Vagina (tissue), 2 donors: ENCODE results near the gene SPATA21. TPM values are rescaled to one million over a fixed set of nuclear protein-coding genes. Genes with fewer than 3 reads are reported as not detected.
"Not testable (repeated sequence)": the region's sequence is repeated elsewhere in the genome, so short reads cannot be mapped to it uniquely, and the experiment has no call there.

Source experiments
- DNase-seq, 2 donors: peaks; one replicate each; pipeline ENCODE4 v3.0.0-alpha.2; 2017; ENCODE audit errors: extremely low spot score in 2 of 2
- H3K27ac ChIP-seq: fragments of 200-600 bp; sonication (generic); one replicate; pipeline ENCODE4 v1.5.1; 2019
- H3K27me3 ChIP-seq: fragments of 200-600 bp; sonication (generic); one replicate; pipeline ENCODE4 v1.5.1; 2019
- H3K36me3 ChIP-seq, 2 donors: fragments of 200-600 bp; sonication (generic); one replicate each; pipeline ENCODE4 v1.5.1; 2017 to 2019
- H3K4me1 ChIP-seq: fragments of 200-600 bp; sonication (generic); one replicate; pipeline ENCODE4 v1.5.1; 2019
- H3K4me3 ChIP-seq, 2 donors: fragments of 200-600 bp; sonication (generic); 1 replicate in 1 of 2; 2 replicates in 1 of 2; pipeline ENCODE4 v1.5.1; 2016 to 2019
- H3K9me3 ChIP-seq: fragments of 200-600 bp; sonication (generic); one replicate; pipeline ENCODE4 v1.5.1; 2019
- POLR2A ChIP-seq, 2 donors: fragments of 450-650 bp; IDR thresholded peaks; one replicate each; pipeline ENCODE4 v1.6.1; 2017; ENCODE audit warnings: antibody characterized with exemption in 2 of 2, mild to moderate bottlenecking in 2 of 2, moderate library complexity in 2 of 2
- POLR2AphosphoS5 ChIP-seq, 2 donors: sonication (generic); formaldehyde crosslinking; IDR thresholded peaks; one replicate each; pipeline ENCODE4 v1.9.0; 2017; ENCODE audit warnings: antibody characterized with exemption in 2 of 2, mild to moderate bottlenecking in 2 of 2, low read depth in 1 of 2; ENCODE audit not compliant: insufficient read depth in 1 of 2
- intact Hi-C: fragments of 100-400 bp; cut with DNase I; formaldehyde crosslinking; loops from one replicate; pipeline ENCODE4 v1.15.1; 2023
- total RNA-seq: library from RNA; depleted of rRNA; stranded (reverse); fragments of >200 nt; gene quantifications from one replicate; pipeline ENCODE4 v1.2.3, GENCODE V29; 2016
- TF ChIP-seq, protein P1 (sequence below), 3 experiments: fragments of 450-650 bp in 2 of 3; fragments of 200-600 bp in 1 of 3; sonication (generic) in 1 of 3; IDR thresholded peaks; one replicate each; pipeline ENCODE4 v1.5.1; 2017 to 2019; ENCODE audit warnings: antibody characterized with exemption in 3 of 3, mild to moderate bottlenecking in 2 of 3, moderate library complexity in 2 of 3

Gene SPATA21
- total RNA-seq, 1 donor from 2014 or later: not detected

DNA sequence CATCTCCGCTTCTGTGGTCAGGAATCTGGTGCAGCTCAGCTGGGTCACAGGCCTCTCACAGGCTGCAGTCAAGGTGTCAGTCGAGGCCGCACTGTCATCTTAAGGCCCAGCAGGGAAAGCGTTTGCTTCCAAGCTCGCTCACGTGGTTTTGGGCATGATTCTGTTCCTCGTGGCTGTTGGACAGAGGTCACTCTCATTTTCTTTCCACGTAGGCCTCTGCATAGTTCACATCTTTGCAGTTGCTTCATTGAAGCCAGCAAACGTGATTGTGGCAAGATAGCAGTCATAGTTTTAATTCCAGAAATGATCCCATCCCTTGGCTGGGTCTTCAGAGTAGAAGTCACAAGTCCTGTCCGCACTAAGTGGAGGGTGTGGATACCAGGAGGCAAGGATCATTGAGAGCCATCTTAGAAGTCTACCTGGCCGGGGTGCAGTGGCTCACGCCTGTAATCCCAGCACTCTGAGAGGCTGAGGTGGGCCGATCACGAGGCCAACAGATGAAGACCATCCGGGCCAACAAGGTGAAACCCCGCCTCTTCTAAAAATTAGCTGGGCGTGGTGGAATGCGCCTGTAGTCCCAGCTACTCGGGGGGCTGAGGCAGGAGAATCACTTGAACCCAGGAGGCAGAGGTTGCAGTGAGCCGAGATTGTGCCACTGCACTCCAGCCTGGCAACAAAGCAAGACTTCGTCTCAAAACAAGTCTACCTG lies 27.8 kb upstream of the SPATA21 start:
- Histone ChIP-seq H3K4me1 (no peaks in the 10 kb centered on the region), H3K4me3 (no peak overlapping the region), H3K9me3 (no peaks in the 10 kb centered on the region), H3K27me3 (no peaks in the 10 kb centered on the region), H3K27ac (no peak overlapping the region), H3K36me3 (peaks cover 0 to 2% of the 10 kb centered on the region in 2 donors)
- DNase-seq: no peak
- intact Hi-C loops: no loop called here
- TF ChIP-seq POLR2AphosphoS5 (IDR thresholded peaks at IDR 0.05; ENCODE audit: insufficient read depth in 1 of 2, low read depth in 1 of 2): no peak
- TF ChIP-seq, protein P1, sequence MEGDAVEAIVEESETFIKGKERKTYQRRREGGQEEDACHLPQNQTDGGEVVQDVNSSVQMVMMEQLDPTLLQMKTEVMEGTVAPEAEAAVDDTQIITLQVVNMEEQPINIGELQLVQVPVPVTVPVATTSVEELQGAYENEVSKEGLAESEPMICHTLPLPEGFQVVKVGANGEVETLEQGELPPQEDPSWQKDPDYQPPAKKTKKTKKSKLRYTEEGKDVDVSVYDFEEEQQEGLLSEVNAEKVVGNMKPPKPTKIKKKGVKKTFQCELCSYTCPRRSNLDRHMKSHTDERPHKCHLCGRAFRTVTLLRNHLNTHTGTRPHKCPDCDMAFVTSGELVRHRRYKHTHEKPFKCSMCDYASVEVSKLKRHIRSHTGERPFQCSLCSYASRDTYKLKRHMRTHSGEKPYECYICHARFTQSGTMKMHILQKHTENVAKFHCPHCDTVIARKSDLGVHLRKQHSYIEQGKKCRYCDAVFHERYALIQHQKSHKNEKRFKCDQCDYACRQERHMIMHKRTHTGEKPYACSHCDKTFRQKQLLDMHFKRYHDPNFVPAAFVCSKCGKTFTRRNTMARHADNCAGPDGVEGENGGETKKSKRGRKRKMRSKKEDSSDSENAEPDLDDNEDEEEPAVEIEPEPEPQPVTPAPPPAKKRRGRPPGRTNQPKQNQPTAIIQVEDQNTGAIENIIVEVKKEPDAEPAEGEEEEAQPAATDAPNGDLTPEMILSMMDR (IDR thresholded peaks at IDR 0.05): no peak
- no peak for TF ChIP-seq POLR2A (IDR thresholded peaks at IDR 0.05)

DNA sequence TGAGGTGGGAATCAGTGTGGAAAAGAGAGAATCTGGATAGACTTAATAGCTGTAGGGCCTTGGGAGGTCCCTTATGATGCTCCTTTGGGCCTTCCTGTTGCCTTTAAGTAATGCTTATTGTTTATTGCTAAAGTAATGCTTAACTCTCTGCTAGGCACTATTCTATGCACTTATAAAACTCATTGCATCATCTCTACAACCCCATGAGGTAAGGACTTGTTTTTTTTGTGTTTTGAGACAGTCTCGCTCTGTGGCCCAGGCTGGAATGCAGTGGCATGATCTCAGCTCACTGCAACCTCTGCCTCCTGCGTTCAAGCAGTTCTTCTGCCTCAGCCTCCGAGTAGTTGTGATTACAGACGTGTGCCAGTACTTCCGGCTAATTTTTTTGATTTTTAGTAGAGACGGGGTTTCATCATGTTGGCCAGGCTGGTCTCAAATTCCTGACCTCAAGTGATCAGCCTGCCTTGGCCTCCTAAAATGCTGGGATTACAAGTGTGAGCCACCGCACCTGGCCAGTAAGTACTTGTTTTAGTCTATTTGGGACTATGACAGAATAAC lies 25.6 kb upstream of the SPATA21 start:
- intact Hi-C loops: no loop called here
- TF ChIP-seq, protein P1 (IDR thresholded peaks at IDR 0.05): no peak
- no peak for TF ChIP-seq POLR2A (IDR thresholded peaks at IDR 0.05)
- TF ChIP-seq POLR2AphosphoS5 (IDR thresholded peaks at IDR 0.05; ENCODE audit: insufficient read depth in 1 of 2, low read depth in 1 of 2): no peak

DNA sequence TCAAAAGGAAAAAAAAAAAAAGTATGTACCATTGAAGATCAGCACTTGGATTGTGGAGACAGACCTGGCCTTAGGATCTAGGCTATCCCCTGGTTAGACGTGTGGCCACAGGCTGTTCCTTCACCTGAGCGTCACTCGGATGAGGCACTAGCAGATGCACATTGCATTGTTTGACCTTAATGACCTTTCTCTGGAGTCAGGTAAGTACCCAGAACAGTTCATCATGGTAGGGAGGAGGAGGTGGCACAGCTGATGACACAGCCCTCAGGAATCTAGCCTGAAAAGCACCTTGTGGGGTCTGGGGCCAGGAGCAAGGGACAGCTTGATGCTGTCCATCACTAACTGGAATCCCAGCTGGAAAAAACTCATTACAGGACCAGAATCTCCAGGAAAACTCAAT lies 24.5 kb upstream of the SPATA21 start:
- intact Hi-C loops: no loop called here
- H3K4me1 ChIP-seq: no peaks in the 10 kb centered on the region
- no peak for TF ChIP-seq POLR2AphosphoS5 (IDR thresholded peaks at IDR 0.05; ENCODE audit: insufficient read depth in 1 of 2, low read depth in 1 of 2)
- no peak for TF ChIP-seq POLR2A (IDR thresholded peaks at IDR 0.05)
- TF ChIP-seq, protein P1 (IDR thresholded peaks at IDR 0.05): no peak

More for the DNA sequence above, 25.6 kb upstream of the SPATA21 start:
- DNase-seq: no peak
- Histone ChIP-seq H3K4me1 (no peaks in the 10 kb centered on the region), H3K27ac (no peak overlapping the region), H3K9me3 (no peaks in the 10 kb centered on the region), H3K36me3 (peaks cover 0 to 24% of the 10 kb centered on the region in 2 donors), H3K27me3 (no peaks in the 10 kb centered on the region), H3K4me3 (no peak overlapping the region)

DNA sequence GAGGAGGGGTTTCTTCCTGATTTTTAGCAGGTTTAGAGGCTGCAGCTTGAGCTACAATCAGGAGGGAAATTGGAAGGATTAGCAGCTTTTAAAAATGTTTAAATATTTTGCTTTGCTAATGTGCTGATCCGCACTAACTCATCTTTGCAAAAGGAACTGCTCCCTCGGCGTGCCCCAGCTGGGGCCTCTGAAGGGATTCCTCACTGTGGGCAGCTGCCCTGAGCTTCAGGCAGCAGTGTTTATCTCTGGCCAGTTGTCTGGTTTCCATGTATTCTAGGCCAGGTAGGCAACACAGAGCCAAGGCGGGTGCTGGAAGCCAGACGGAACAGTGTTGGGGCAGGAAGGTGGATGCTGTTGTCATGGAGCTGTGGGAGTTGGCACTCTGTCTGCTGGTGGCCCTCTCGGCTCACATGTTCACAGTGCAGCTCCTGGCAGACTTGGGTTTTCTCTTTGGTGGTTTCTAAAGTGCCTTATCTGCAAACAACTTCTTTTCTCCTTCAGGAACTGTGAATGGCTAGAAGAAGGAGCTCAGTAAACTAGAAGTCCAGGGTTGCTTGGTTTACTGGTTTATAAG lies 22.2 kb upstream of the SPATA21 start:
- no peak for TF ChIP-seq POLR2AphosphoS5 (IDR thresholded peaks at IDR 0.05; ENCODE audit: insufficient read depth in 1 of 2, low read depth in 1 of 2)
- TF ChIP-seq POLR2A (IDR thresholded peaks at IDR 0.05): no peak
- TF ChIP-seq, protein P1 (IDR thresholded peaks at IDR 0.05): no peak
- H3K27ac ChIP-seq: no peak overlapping the region
- intact Hi-C loops: no loop called here

More for the DNA sequence above, 24.5 kb upstream of the SPATA21 start:
- Histone ChIP-seq H3K27ac (no peak overlapping the region), H3K27me3 (no peaks in the 10 kb centered on the region), H3K36me3 (peaks cover 0 to 32% of the 10 kb centered on the region in 2 donors), H3K4me3 (no peak overlapping the region), H3K9me3 (no peaks in the 10 kb centered on the region)
- no peak for DNase-seq

DNA sequence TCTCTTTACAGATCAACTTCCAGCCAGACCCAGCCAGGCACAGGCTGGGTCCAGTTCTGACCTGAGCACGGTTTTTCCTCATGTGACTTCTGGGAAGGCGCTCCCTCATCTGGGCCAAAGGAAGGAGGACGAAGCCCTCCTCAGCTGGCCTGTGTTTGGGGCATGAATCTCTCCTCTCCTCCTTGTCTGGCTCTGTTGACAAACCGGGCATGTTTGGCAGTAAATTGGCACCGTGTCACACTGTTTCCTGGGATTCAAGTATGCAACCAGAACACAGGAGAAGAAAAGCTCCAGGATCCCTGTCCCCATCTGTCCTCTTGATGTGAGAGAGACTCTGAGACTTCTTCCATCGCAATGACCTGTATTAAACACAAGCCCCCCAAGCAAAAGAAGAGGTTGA lies 21.6 kb upstream of the SPATA21 start:
- TF ChIP-seq POLR2AphosphoS5 (IDR thresholded peaks at IDR 0.05; ENCODE audit: insufficient read depth in 1 of 2, low read depth in 1 of 2) (no peak), POLR2A (IDR thresholded peaks at IDR 0.05) (no peak)
- TF ChIP-seq, protein P1 (IDR thresholded peaks at IDR 0.05): no peak
- intact Hi-C loops: no loop called here
- Histone ChIP-seq H3K27ac (no peak overlapping the region), H3K4me3 (no peak overlapping the region), H3K4me1 (no peaks in the 10 kb centered on the region), H3K27me3 (no peaks in the 10 kb centered on the region), H3K36me3 (peaks cover 0 to 58% of the 10 kb centered on the region in 2 donors), H3K9me3 (no peaks in the 10 kb centered on the region)
- no peak for DNase-seq

More for the DNA sequence above, 22.2 kb upstream of the SPATA21 start:
- no peak overlapping the region for H3K4me3 ChIP-seq
- no peaks in the 10 kb centered on the region for H3K9me3 ChIP-seq
- H3K27me3 ChIP-seq: no peaks in the 10 kb centered on the region
- DNase-seq: no peak
- peaks cover 0 to 52% of the 10 kb centered on the region in 2 donors for H3K36me3 ChIP-seq
- no peaks in the 10 kb centered on the region for H3K4me1 ChIP-seq

DNA sequence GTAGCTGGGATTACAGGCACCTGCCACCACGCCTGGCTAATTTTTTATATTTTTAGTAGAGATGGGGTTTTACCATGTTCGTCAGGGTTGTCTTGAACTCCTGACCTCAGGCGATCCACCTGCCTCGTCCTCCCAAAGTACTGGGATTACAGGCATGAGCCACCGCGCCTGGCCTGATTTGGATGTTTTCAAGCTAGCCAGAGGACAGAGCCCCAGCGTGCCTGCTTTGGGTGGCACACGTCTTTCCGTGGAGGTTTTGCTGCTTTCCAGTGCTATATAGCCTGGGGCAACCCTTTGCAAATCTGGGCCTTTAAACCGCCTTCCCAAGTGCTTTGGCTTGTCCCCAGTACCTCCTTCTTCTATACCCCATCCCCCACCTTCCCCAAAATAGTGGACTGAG lies 18.9 kb upstream of the SPATA21 start:
- DNase-seq, H3K27ac ChIP-seq, H3K27me3 ChIP-seq, H3K4me1 ChIP-seq, H3K4me3 ChIP-seq, H3K9me3 ChIP-seq, intact Hi-C loops: not testable (repeated sequence)
- peaks cover 0 to 80% of the 10 kb centered on the region in 2 donors for H3K36me3 ChIP-seq

DNA sequence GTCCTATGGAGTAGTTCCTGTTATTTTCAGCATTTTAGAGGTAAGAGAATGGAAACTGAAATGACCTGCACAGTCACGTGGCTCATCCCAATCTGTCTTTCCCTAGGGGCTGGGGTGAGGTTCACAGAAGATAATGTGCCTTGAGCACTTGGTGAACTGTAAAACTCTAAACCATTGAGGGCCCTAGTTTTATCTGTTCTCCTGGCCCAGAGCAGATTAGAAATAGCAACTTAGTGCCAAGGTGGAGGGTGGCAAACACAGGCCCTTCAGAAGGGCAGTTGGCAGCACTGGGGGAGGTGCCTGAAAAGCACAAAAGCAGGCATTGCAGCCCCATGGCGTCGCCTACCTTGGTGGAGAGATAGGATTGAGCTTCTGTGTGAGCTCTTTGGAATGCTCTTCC lies 17.7 kb upstream of the SPATA21 start:
- DNase-seq, H3K4me1 ChIP-seq, H3K27ac ChIP-seq, H3K27me3 ChIP-seq, intact Hi-C loops, H3K9me3 ChIP-seq, H3K4me3 ChIP-seq: not testable (repeated sequence)
- peaks cover 0 to 89% of the 10 kb centered on the region in 2 donors for H3K36me3 ChIP-seq
